Esophagus muscularis mucosa (tissue), 4 donors: Measurements from ENCODE around the gene PMEL. TPM values are rescaled to one million over a fixed set of nuclear protein-coding genes. Genes with fewer than 3 reads are reported as not detected.
"Not testable (repeated sequence)": the region's sequence is repeated elsewhere in the genome, so short reads cannot be mapped to it uniquely, and the experiment has no call there.

Source experiments
- DNase-seq: peaks from one replicate; pipeline ENCODE4 v3.0.0-alpha.2; 2017; ENCODE audit errors: extremely low spot score
- H3K27ac ChIP-seq, 4 donors: fragments of 200-600 bp; sonication (generic); replicated peaks in 1 of 4; 1 replicate in 3 of 4; 2 replicates in 1 of 4; pipeline ENCODE4 v1.5.1; 2016 to 2019; ENCODE audit warnings: mild to moderate bottlenecking in 1 of 4
- H3K27me3 ChIP-seq, 4 donors: fragments of 200-600 bp; sonication (generic); one replicate each; pipeline versions ENCODE4 v1.5.1 to v1.6.0; 2016 to 2019
- H3K36me3 ChIP-seq, 4 donors: fragments of 200-600 bp; sonication (generic); one replicate each; pipeline ENCODE4 v1.5.1; 2016 to 2019
- H3K4me1 ChIP-seq, 4 donors: fragments of 200-600 bp; sonication (generic); one replicate each; pipeline ENCODE4 v1.5.1; 2016 to 2019
- H3K4me3 ChIP-seq, 4 donors: fragments of 200-600 bp; sonication (generic); 1 replicate in 2 of 4; 2 replicates in 2 of 4; pipeline ENCODE4 v1.5.1; 2016 to 2019; ENCODE audit warnings: mild to moderate bottlenecking in 4 of 4, moderate library complexity in 1 of 4
- H3K9me3 ChIP-seq, 4 donors: fragments of 200-600 bp; sonication (generic); 1 replicate in 3 of 4; 2 replicates in 1 of 4; pipeline ENCODE4 v1.5.1; 2016 to 2019
- EP300 ChIP-seq: sonication (generic); formaldehyde crosslinking; IDR thresholded peaks from one replicate; pipeline ENCODE4 v1.6.1; 2017; ENCODE audit warnings: antibody characterized with exemption
- POLR2A ChIP-seq: fragments of 450-650 bp; IDR thresholded peaks from one replicate; pipeline ENCODE4 v1.6.1; 2017; ENCODE audit warnings: antibody characterized with exemption, moderate library complexity, mild to moderate bottlenecking, low read depth
- POLR2AphosphoS5 ChIP-seq, 2 donors: sonication (generic); formaldehyde crosslinking; IDR thresholded peaks; one replicate each; pipeline ENCODE4 v1.6.1; 2017; ENCODE audit warnings: antibody characterized with exemption in 2 of 2
- WGBS: methylation state at CpG from one replicate; pipeline ENCODE4 v1.1.5; 2018; 5-methylcytosine and 5-hydroxymethylcytosine counted together
- intact Hi-C: fragments of 100-400 bp; cut with DNase I; formaldehyde crosslinking; loops from one replicate; pipeline ENCODE4 v1.15.1; 2023
- total RNA-seq, 4 donors: library from RNA; depleted of rRNA; stranded (reverse); fragments of >200 nt; gene quantifications; one replicate each; pipeline versions ENCODE4 v1.1.0 to v1.2.1, GENCODE V29; 2016
- TF ChIP-seq, protein P1 (sequence below), 3 experiments: fragments of 200-600 bp in 2 of 3; fragments of 450-650 bp in 1 of 3; sonication (generic) in 2 of 3; IDR thresholded peaks; one replicate each; pipeline ENCODE4 v1.5.1; 2017 to 2019; ENCODE audit warnings: antibody characterized with exemption in 3 of 3, mild to moderate bottlenecking in 2 of 3, moderate library complexity in 1 of 3

PMEL gene
- total RNA-seq, 4 donors from 2014 or later = 0.66 to 2.2 TPM; not detected in 2

DNA sequence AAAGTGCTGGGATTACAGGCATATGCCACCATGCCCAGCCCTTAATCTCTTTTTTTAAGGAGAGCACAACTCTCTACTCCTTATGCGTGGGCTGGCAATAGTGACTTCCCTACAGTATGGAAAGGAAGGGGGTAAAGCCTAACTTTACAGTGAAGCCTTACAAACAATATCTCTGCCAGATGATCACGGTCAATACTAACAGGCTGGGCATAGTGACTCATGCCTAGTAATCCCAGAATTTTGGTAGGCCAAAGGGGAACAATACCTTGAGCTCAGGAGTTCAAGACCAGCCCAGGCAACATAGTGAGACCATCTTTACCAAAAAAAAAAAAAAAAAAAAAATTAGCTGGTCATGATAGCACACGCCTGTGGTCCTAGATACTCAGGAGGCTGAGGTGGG, 43.7 kb downstream of the PMEL start:
- TF ChIP-seq EP300 (no peak), POLR2AphosphoS5 (IDR thresholded peaks at IDR 0.05) (no peak), POLR2A (no peak)
- TF ChIP-seq, protein P1, sequence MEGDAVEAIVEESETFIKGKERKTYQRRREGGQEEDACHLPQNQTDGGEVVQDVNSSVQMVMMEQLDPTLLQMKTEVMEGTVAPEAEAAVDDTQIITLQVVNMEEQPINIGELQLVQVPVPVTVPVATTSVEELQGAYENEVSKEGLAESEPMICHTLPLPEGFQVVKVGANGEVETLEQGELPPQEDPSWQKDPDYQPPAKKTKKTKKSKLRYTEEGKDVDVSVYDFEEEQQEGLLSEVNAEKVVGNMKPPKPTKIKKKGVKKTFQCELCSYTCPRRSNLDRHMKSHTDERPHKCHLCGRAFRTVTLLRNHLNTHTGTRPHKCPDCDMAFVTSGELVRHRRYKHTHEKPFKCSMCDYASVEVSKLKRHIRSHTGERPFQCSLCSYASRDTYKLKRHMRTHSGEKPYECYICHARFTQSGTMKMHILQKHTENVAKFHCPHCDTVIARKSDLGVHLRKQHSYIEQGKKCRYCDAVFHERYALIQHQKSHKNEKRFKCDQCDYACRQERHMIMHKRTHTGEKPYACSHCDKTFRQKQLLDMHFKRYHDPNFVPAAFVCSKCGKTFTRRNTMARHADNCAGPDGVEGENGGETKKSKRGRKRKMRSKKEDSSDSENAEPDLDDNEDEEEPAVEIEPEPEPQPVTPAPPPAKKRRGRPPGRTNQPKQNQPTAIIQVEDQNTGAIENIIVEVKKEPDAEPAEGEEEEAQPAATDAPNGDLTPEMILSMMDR (IDR thresholded peaks at IDR 0.05) = no peak
- no peak for DNase-seq
- Histone ChIP-seq H3K27me3 (no peaks in the 10 kb centered on the region), H3K36me3 (peaks cover 0 to 23% (median 18%) of the 10 kb centered on the region in 4 donors), H3K9me3 (no peaks in the 10 kb centered on the region), H3K4me1 (peaks cover 7 to 43% (median 36%) of the 10 kb centered on the region in 4 donors), H3K27ac (no peak overlapping the region), H3K4me3 (no peak overlapping the region)
- WGBS = 95% methylated on average over 3 of the region's 3 CpGs
- intact Hi-C loops = no loop called here

GRCh38 chr12:55919032-55919431, 46.8 kb downstream of the PMEL start:
- 93% methylated on average over 3 of the region's 3 CpGs for WGBS
- H3K9me3 ChIP-seq, DNase-seq, H3K27me3 ChIP-seq, H3K27ac ChIP-seq, H3K4me3 ChIP-seq, intact Hi-C loops: not testable (repeated sequence)
- H3K4me1 ChIP-seq = peaks cover 0 to 37% (median 30%) of the 10 kb centered on the region in 4 donors
- H3K36me3 ChIP-seq = peaks cover 0 to 36% (median 21%) of the 10 kb centered on the region in 4 donors

GRCh38 chr12:55915482-55915859, 50.4 kb downstream of the PMEL start:
- TF ChIP-seq EP300 (no peak), POLR2AphosphoS5 (IDR thresholded peaks at IDR 0.05) (no peak), POLR2A (no peak)
- TF ChIP-seq, protein P1 (IDR thresholded peaks at IDR 0.05) = no peak
- intact Hi-C loops = no loop called here
- no peaks in the 10 kb centered on the region for H3K9me3 ChIP-seq

DNA sequence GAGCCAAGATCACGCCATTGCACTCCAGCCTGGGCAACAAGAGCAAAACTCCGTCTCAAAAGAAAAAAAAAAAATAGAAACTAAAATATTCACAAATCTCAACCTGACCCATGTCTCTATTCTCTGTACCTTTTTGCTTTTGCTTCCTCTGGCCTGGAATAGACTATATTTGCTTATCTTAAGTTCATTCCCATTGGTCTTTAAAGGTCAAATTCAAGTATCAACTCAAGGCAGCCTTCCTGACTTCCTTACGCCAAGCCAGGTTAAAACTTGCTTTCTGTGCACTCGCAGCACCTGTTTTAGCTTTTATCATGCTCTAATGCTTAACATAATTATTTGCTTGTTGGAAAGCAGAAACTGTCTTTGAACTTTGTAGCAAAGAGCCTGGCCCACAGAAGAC, 52.9 kb downstream of the PMEL start:
- Histone ChIP-seq H3K4me1 (peaks cover 19 to 33% (median 21%) of the 10 kb centered on the region in 4 donors), H3K9me3 (no peaks in the 10 kb centered on the region), H3K36me3 (peaks cover 0 to 23% (median 11%) of the 10 kb centered on the region in 4 donors), H3K4me3 (no peak overlapping the region), H3K27ac (no peak overlapping the region), H3K27me3 (no peaks in the 10 kb centered on the region)
- WGBS = 91% methylated on average over 4 of the region's 4 CpGs
- no peak for DNase-seq
- TF ChIP-seq, protein P1 (IDR thresholded peaks at IDR 0.05) = no peak
- TF ChIP-seq POLR2AphosphoS5 (IDR thresholded peaks at IDR 0.05) (no peak), POLR2A (no peak), EP300 (no peak)
- intact Hi-C loops = no loop called here

More at GRCh38 chr12:55915482-55915859, 50.4 kb downstream of the PMEL start:
- 87% methylated on average over 3 of the region's 3 CpGs for WGBS
- peaks cover 0 to 23% (median 11%) of the 10 kb centered on the region in 4 donors for H3K36me3 ChIP-seq
- H3K27ac ChIP-seq = no peak overlapping the region
- DNase-seq = no peak
- peaks cover 10 to 22% (median 13%) of the 10 kb centered on the region in 4 donors for H3K4me1 ChIP-seq
- no peak overlapping the region for H3K4me3 ChIP-seq
- H3K27me3 ChIP-seq = no peaks in the 10 kb centered on the region

- TF ChIP-seq POLR2A = no peak
- WGBS = 67% methylated on average over 2 of the region's 2 CpGs
- peak overlapping the region in 3 of 4 donors; percentile 4 to 52 (median 32) for H3K27ac ChIP-seq
Observed at GRCh38 chr12:55909513-55909884, 56.3 kb downstream of the PMEL start.

More at GRCh38 chr12:55909513-55909884, 56.3 kb downstream of the PMEL start:
- Histone ChIP-seq H3K36me3 (peaks cover 0 to 10% (median 4%) of the 10 kb centered on the region in 4 donors), H3K27me3 (no peaks in the 10 kb centered on the region), H3K4me1 (peaks cover 15 to 20% (median 17%) of the 10 kb centered on the region in 4 donors), H3K9me3 (no peaks in the 10 kb centered on the region), H3K4me3 (no peak overlapping the region)
- DNase-seq = no peak
- intact Hi-C loops = no loop called here
